Skeletal muscle tissue (tissue), 4 donors: ENCODE results near the gene MPL. TPM values are rescaled to one million over a fixed set of nuclear protein-coding genes. Genes with fewer than 3 reads are reported as not detected.

ENCODE experiments used
- H3K27ac ChIP-seq: one replicate; pipeline ENCODE4 v1.7.0; 2013; ENCODE audit warnings: mild to moderate bottlenecking, low read depth, low read length, inconsistent platforms
- H3K27me3 ChIP-seq, 3 donors: one replicate each; pipeline ENCODE4 v1.7.0; 2013; ENCODE audit warnings: low read length in 3 of 3; ENCODE audit not compliant: control insufficient read depth in 3 of 3, insufficient read depth in 3 of 3
- H3K36me3 ChIP-seq, 3 donors: one replicate each; pipeline ENCODE4 v1.7.0; 2013; ENCODE audit warnings: low read length in 3 of 3; ENCODE audit not compliant: control insufficient read depth in 3 of 3, insufficient read depth in 3 of 3
- H3K4me1 ChIP-seq, 3 donors: one replicate each; pipeline ENCODE4 v1.7.0; 2013; ENCODE audit warnings: low read length in 3 of 3, mild to moderate bottlenecking in 3 of 3; ENCODE audit not compliant: control insufficient read depth in 3 of 3, insufficient read depth in 3 of 3
- H3K4me3 ChIP-seq, 3 donors: one replicate each; pipeline ENCODE4 v1.7.0; 2013; ENCODE audit warnings: low read length in 3 of 3
- H3K9ac ChIP-seq, 3 donors: one replicate each; pipeline ENCODE4 v1.7.0; 2013; ENCODE audit warnings: low read length in 3 of 3, mild to moderate bottlenecking in 3 of 3, moderate library complexity in 2 of 3, low read depth in 1 of 3
- H3K9me3 ChIP-seq, 3 donors: one replicate each; pipeline ENCODE4 v1.7.0; 2013; ENCODE audit warnings: low read length in 3 of 3; ENCODE audit not compliant: control insufficient read depth in 3 of 3
- total RNA-seq: library from RNA; depleted of rRNA; stranded (reverse); fragments of >200 nt; gene quantifications from one replicate; pipeline ENCODE4 v1.2.3, GENCODE V29; 2014
- donor health status: Osteomylitis.

The MPL gene
- total RNA-seq, 1 donor from 2014 or later = not detected

- no peaks in the 10 kb centered on the region for H3K4me1 ChIP-seq
- no peaks in the 10 kb centered on the region for H3K27me3 ChIP-seq
- no peak overlapping the region for H3K4me3 ChIP-seq
- H3K9ac ChIP-seq = no peak overlapping the region
- H3K36me3 ChIP-seq = peaks cover 0 to under 1% (median 0%) of the 10 kb centered on the region in 3 donors
- no peak overlapping the region for H3K27ac ChIP-seq
- no peaks in the 10 kb centered on the region for H3K9me3 ChIP-seq
Observed at GRCh38 chr1:43313771-43314170, 23.8 kb upstream of the MPL start.

- H3K9ac ChIP-seq = no peak overlapping the region
- H3K4me3 ChIP-seq = no peak overlapping the region
- no peaks in the 10 kb centered on the region for H3K4me1 ChIP-seq
- no peaks in the 10 kb centered on the region for H3K9me3 ChIP-seq
- no peaks in the 10 kb centered on the region for H3K27me3 ChIP-seq
- H3K36me3 ChIP-seq = peaks cover 0 to 3% (median 0%) of the 10 kb centered on the region in 3 donors
- H3K27ac ChIP-seq = no peak overlapping the region
Observed at GRCh38 chr1:43314233-43314632, 23.4 kb upstream of the MPL start.

- no peaks in the 10 kb centered on the region for H3K27me3 ChIP-seq
- no peak overlapping the region for H3K9ac ChIP-seq
- H3K27ac ChIP-seq = no peak overlapping the region
- H3K36me3 ChIP-seq = peaks cover 0 to 7% (median 0%) of the 10 kb centered on the region in 3 donors
- no peak overlapping the region for H3K4me3 ChIP-seq
- H3K4me1 ChIP-seq = no peaks in the 10 kb centered on the region
- H3K9me3 ChIP-seq = no peaks in the 10 kb centered on the region
Observed at GRCh38 chr1:43315481-43315880, 22.1 kb upstream of the MPL start.

GRCh38 chr1:43315963-43316737, 21.5 kb upstream of the MPL start:
- H3K36me3 ChIP-seq = peaks cover 0 to 7% (median 0%) of the 10 kb centered on the region in 3 donors
- no peak overlapping the region for H3K4me3 ChIP-seq
- no peaks in the 10 kb centered on the region for H3K4me1 ChIP-seq
- no peak overlapping the region for H3K9ac ChIP-seq
- H3K27me3 ChIP-seq = no peaks in the 10 kb centered on the region
- no peak overlapping the region for H3K27ac ChIP-seq
- no peaks in the 10 kb centered on the region for H3K9me3 ChIP-seq

- Histone ChIP-seq H3K4me1 (no peaks in the 10 kb centered on the region), H3K9me3 (no peaks in the 10 kb centered on the region), H3K27me3 (no peaks in the 10 kb centered on the region), H3K36me3 (peaks cover 0 to 7% (median 2%) of the 10 kb centered on the region in 3 donors), H3K27ac (no peak overlapping the region), H3K9ac (no peak overlapping the region), H3K4me3 (no peak overlapping the region)
Observed at GRCh38 chr1:43316738-43317520, 20.7 kb upstream of the MPL start.

GRCh38 chr1:43317817-43318471, 19.7 kb upstream of the MPL start:
- Histone ChIP-seq H3K9me3 (no peaks in the 10 kb centered on the region), H3K27ac (no peak overlapping the region), H3K27me3 (no peaks in the 10 kb centered on the region), H3K4me1 (no peaks in the 10 kb centered on the region), H3K36me3 (peaks cover 0 to 7% (median 2%) of the 10 kb centered on the region in 3 donors), H3K9ac (no peak overlapping the region), H3K4me3 (no peak overlapping the region)

- H3K9me3 ChIP-seq = no peaks in the 10 kb centered on the region
- no peak overlapping the region for H3K9ac ChIP-seq
- no peak overlapping the region for H3K4me3 ChIP-seq
- no peak overlapping the region for H3K27ac ChIP-seq
- H3K36me3 ChIP-seq = peaks cover 0 to 10% (median 2%) of the 10 kb centered on the region in 3 donors
- H3K27me3 ChIP-seq = no peaks in the 10 kb centered on the region
- H3K4me1 ChIP-seq = no peaks in the 10 kb centered on the region
Observed at GRCh38 chr1:43318831-43319230, 18.8 kb upstream of the MPL start.

- Histone ChIP-seq H3K9ac (no peak overlapping the region), H3K9me3 (no peaks in the 10 kb centered on the region), H3K36me3 (peaks cover 0 to 10% (median 2%) of the 10 kb centered on the region in 3 donors)
Observed at GRCh38 chr1:43319288-43319687, 18.3 kb upstream of the MPL start.

GRCh38 chr1:43319766-43320165, 17.9 kb upstream of the MPL start:
- Histone ChIP-seq H3K27ac (no peak overlapping the region), H3K4me1 (no peaks in the 10 kb centered on the region), H3K4me3 (no peak overlapping the region), H3K9me3 (no peaks in the 10 kb centered on the region), H3K9ac (no peak overlapping the region), H3K36me3 (peaks cover 0 to 10% (median 2%) of the 10 kb centered on the region in 3 donors), H3K27me3 (no peaks in the 10 kb centered on the region)

More at GRCh38 chr1:43319288-43319687, 18.3 kb upstream of the MPL start:
- Histone ChIP-seq H3K27me3 (no peaks in the 10 kb centered on the region), H3K27ac (no peak overlapping the region), H3K4me3 (no peak overlapping the region), H3K4me1 (no peaks in the 10 kb centered on the region)
